Liver (tissue), 9 donors: Measurements from ENCODE around the gene LINGO3. TPM values are rescaled to one million over a fixed set of nuclear protein-coding genes. Genes with fewer than 3 reads are reported as not detected.

Experiments
- DNase-seq: peaks from one replicate; pipeline ENCODE4 v3.0.0-alpha.2; 2017; ENCODE audit warnings: low spot score
- H3K27ac ChIP-seq, 2 donors: one replicate each; pipeline ENCODE4 v1.7.0; 2013; ENCODE audit warnings: inconsistent platforms in 2 of 2, low read length in 2 of 2, control low read depth in 1 of 2, low read depth in 1 of 2, mild to moderate bottlenecking in 1 of 2
- H3K27me3 ChIP-seq, 4 donors: one replicate each; pipeline versions ENCODE4 v1.6.1 to v1.7.0; 2013; ENCODE audit warnings: low read length in 3 of 4, inconsistent platforms in 1 of 4, mild to moderate bottlenecking in 1 of 4, moderate library complexity in 1 of 4; ENCODE audit not compliant: control insufficient read depth in 4 of 4, insufficient read depth in 4 of 4
- H3K36me3 ChIP-seq, 4 donors: one replicate each; pipeline versions ENCODE4 v1.6.1 to v1.7.0; 2013; ENCODE audit warnings: low read length in 3 of 4, mild to moderate bottlenecking in 3 of 4, low read depth in 1 of 4, moderate library complexity in 1 of 4; ENCODE audit not compliant: control insufficient read depth in 4 of 4, insufficient read depth in 3 of 4
- H3K4me1 ChIP-seq, 4 donors: one replicate each; pipeline versions ENCODE4 v1.6.1 to v1.7.0; 2013; ENCODE audit warnings: low read length in 3 of 4, mild to moderate bottlenecking in 3 of 4, moderate library complexity in 1 of 4; ENCODE audit not compliant: control insufficient read depth in 4 of 4, insufficient read depth in 4 of 4
- H3K4me3 ChIP-seq, 3 donors: one replicate each; pipeline versions ENCODE4 v1.6.1 to v1.7.0; 2013; ENCODE audit warnings: low read length in 3 of 3, control low read depth in 1 of 3, low read depth in 1 of 3, mild to moderate bottlenecking in 1 of 3
- H3K9ac ChIP-seq, 2 donors: one replicate each; pipeline ENCODE4 v1.7.0; 2013; ENCODE audit warnings: low read length in 2 of 2, mild to moderate bottlenecking in 2 of 2, moderate library complexity in 2 of 2, control low read depth in 1 of 2, low read depth in 1 of 2
- H3K9me3 ChIP-seq, 4 donors: one replicate each; pipeline versions ENCODE4 v1.6.1 to v1.7.0; 2013; ENCODE audit warnings: low read length in 3 of 4; ENCODE audit not compliant: control insufficient read depth in 4 of 4
- FOXA2 ChIP-seq: IDR thresholded peaks from 2 replicates; pipeline ENCODE4 v1.6.1; 2016; ENCODE audit warnings: antibody characterized with exemption
- GABPA ChIP-seq, 2 donors: IDR thresholded peaks in 1 of 2; conservative IDR thresholded peaks in 1 of 2; 2 replicates each; pipeline ENCODE4 v1.6.1; 2016; ENCODE audit warnings: antibody characterized with exemption in 2 of 2, mild to moderate bottlenecking in 1 of 2, moderate library complexity in 1 of 2
- HNF4G ChIP-seq: IDR thresholded peaks from 2 replicates; pipeline ENCODE4 v1.6.1; 2016; ENCODE audit warnings: antibody characterized with exemption
- JUND ChIP-seq, 2 donors: IDR thresholded peaks; 2 replicates each; pipeline ENCODE4 v1.6.1; 2016; ENCODE audit warnings: antibody characterized with exemption in 2 of 2
- NR2F2 ChIP-seq: IDR thresholded peaks from 2 replicates; pipeline ENCODE4 v1.6.1; 2016; ENCODE audit warnings: antibody characterized with exemption
- RAD21 ChIP-seq, 2 donors: IDR thresholded peaks; 2 replicates each; pipeline ENCODE4 v1.6.1; 2016; ENCODE audit warnings: antibody characterized with exemption in 2 of 2, mild to moderate bottlenecking in 2 of 2
- RXRA ChIP-seq, 2 donors: IDR thresholded peaks; 2 replicates each; pipeline ENCODE4 v1.6.1; 2017 to 2018; ENCODE audit warnings: antibody characterized with exemption in 2 of 2, mild to moderate bottlenecking in 1 of 2
- SP1 ChIP-seq: IDR thresholded peaks from 2 replicates; pipeline ENCODE4 v1.6.1; 2018; ENCODE audit warnings: antibody characterized with exemption, mild to moderate bottlenecking
- YY1 ChIP-seq: IDR thresholded peaks from 2 replicates; pipeline ENCODE4 v1.6.1; 2016; ENCODE audit warnings: antibody characterized with exemption, mild to moderate bottlenecking
- WGBS: extraction: QIAGEN DNeasy Blood & Tissue Kit; methylation state at CpG from one replicate; pipeline ENCODE4 v1.1.7; 2013; 5-methylcytosine and 5-hydroxymethylcytosine counted together
- polyA plus RNA-seq, 2 donors: library from polyadenylated mRNA; stranded (reverse) in 1 of 2; unstranded in 1 of 2; fragments of 200-250 nt in 1 of 2; fragments of >200 nt in 1 of 2; fragmentation: Nextera tagmentation in 1 of 2; extraction: Ambion mirVana in 1 of 2; gene quantifications; one replicate each; pipeline versions ENCODE4 v1.2.1 to v1.2.3, GENCODE V29; 2013 to 2015
- total RNA-seq, 2 donors: library from RNA; depleted of rRNA; stranded (reverse); fragments of >200 nt; gene quantifications; one replicate each; pipeline ENCODE4 v1.2.3, GENCODE V29; 2014
- TF ChIP-seq, protein P1 (sequence below): IDR thresholded peaks from 2 replicates; pipeline ENCODE4 v1.6.1; 2016; ENCODE audit warnings: antibody characterized with exemption, mild to moderate bottlenecking
- TF ChIP-seq, protein P2 (sequence below): IDR thresholded peaks from 2 replicates; pipeline ENCODE4 v1.6.1; 2016; ENCODE audit warnings: antibody characterized with exemption
- TF ChIP-seq, protein P3 (sequence below): fragments of 150-350 bp; IDR thresholded peaks from 2 replicates; pipeline ENCODE4 v1.5.1; 2017; ENCODE audit warnings: improper control_type of control experiment, low read depth, low read length; ENCODE audit not compliant: missing input control
- TF ChIP-seq, protein P4 (sequence below): IDR thresholded peaks from 2 replicates; pipeline ENCODE4 v1.6.1; 2016; ENCODE audit warnings: antibody characterized with exemption
- donor health status: healthy.
- donor health status: healthy.
- donor health status: healthy.
- donor health status: healthy.
- donor health status: healthy.

Gene LINGO3
- total and polyA plus RNA-seq, 4 donors = 0.02 to 0.08 (median 0.07) TPM

DNA sequence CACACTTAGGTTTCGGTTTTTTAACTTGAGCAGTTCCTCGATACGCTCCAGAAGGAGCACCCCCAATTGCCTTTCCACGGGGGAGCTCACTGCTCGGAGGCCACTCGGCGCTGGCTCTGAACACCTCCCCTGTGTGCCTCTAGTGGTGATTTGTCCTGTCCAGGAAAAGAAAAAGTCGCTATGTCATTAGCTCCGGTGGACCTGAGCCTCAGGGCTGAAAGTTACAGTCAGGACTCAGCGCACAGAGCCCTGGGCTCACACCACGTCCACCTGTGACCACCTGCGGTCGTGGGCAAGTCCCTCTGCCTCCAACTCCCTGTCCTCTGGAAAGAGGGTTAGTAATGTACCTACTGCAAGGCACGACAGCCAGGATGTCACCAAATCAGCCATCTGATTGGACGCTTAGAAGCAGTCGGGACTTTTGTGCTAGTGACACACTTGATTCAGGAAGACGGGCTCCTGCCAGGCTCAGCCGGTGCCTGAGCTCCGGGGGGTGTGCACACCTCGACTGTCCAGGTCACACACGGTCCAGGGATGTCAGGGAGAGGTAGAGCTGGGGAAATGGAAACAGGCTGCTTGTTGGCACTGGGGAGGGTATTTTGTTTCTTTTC lies 48.2 kb upstream of the LINGO3 start:
- 85% methylated on average over 21 of the region's 21 CpGs for WGBS
- peaks cover 0 to 13% (median 7%) of the 10 kb centered on the region in 4 donors for H3K36me3 ChIP-seq
- no peak for DNase-seq

DNA sequence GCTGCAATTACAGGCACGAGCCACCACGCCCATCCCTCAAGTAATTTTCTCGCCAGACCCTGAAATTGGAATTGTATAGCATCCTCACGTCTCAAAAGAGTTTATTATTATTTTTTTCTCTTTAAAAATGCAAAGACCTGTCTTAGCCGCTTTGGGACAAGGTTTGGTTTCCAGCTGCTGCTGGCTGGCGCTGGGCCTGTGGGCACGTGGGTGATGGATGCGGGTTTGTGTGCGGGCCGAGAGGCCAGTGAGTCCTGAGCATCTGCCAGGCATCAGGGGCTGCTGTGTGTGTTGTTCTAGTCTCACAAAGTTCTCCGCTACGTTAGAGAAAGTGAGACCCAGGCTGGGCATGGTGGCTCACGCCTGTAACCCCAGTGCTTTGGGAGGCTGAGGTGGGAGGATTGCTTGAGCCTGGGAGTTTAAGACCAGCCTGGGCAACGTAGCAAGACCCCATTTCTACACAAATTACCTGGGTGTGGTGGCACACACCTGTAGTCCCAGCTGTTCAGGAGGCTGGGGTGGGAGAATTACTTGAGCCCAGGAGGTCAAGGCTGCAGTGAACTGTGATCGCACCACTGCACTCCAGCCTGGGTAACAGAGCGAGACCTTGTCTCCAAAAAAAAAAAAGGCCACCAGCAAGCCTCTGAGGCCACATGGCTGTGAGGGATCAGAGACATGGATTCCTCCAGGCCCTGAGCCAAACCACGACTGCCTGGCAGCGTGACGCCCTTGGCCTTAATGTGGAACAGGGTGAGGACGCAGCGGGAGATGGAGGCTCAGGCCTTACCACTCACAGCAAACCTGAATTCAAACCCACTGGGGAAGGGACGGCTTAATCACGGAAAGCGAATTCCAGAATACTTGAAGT lies 47.4 kb upstream of the LINGO3 start:
- Histone ChIP-seq H3K27me3 (no peaks in the 10 kb centered on the region), H3K4me1 (no peaks in the 10 kb centered on the region), H3K9me3 (no peaks in the 10 kb centered on the region), H3K36me3 (peaks cover 0 to 15% (median 10%) of the 10 kb centered on the region in 4 donors), H3K9ac (no peak overlapping the region), H3K4me3 (no peak overlapping the region), H3K27ac (no peak overlapping the region)
- 91% methylated on average over 24 of the region's 24 CpGs for WGBS
- DNase-seq = no peak
- no peak for TF ChIP-seq SP1
- TF ChIP-seq, protein P1, sequence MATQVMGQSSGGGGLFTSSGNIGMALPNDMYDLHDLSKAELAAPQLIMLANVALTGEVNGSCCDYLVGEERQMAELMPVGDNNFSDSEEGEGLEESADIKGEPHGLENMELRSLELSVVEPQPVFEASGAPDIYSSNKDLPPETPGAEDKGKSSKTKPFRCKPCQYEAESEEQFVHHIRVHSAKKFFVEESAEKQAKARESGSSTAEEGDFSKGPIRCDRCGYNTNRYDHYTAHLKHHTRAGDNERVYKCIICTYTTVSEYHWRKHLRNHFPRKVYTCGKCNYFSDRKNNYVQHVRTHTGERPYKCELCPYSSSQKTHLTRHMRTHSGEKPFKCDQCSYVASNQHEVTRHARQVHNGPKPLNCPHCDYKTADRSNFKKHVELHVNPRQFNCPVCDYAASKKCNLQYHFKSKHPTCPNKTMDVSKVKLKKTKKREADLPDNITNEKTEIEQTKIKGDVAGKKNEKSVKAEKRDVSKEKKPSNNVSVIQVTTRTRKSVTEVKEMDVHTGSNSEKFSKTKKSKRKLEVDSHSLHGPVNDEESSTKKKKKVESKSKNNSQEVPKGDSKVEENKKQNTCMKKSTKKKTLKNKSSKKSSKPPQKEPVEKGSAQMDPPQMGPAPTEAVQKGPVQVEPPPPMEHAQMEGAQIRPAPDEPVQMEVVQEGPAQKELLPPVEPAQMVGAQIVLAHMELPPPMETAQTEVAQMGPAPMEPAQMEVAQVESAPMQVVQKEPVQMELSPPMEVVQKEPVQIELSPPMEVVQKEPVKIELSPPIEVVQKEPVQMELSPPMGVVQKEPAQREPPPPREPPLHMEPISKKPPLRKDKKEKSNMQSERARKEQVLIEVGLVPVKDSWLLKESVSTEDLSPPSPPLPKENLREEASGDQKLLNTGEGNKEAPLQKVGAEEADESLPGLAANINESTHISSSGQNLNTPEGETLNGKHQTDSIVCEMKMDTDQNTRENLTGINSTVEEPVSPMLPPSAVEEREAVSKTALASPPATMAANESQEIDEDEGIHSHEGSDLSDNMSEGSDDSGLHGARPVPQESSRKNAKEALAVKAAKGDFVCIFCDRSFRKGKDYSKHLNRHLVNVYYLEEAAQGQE = no peak

More for the DNA sequence above, 48.2 kb upstream of the LINGO3 start:
- Histone ChIP-seq H3K27me3 (no peaks in the 10 kb centered on the region), H3K4me1 (no peaks in the 10 kb centered on the region), H3K27ac (no peak overlapping the region), H3K4me3 (no peak overlapping the region), H3K9ac (no peak overlapping the region), H3K9me3 (no peaks in the 10 kb centered on the region)
- no peak for TF ChIP-seq FOXA2
- TF ChIP-seq RAD21 (IDR thresholded peaks at IDR 0.05) = no peak
- TF ChIP-seq RXRA (IDR thresholded peaks at IDR 0.05) = no peak
- TF ChIP-seq, protein P2, sequence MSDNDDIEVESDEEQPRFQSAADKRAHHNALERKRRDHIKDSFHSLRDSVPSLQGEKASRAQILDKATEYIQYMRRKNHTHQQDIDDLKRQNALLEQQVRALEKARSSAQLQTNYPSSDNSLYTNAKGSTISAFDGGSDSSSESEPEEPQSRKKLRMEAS = no peak
- no peak for TF ChIP-seq NR2F2
- no peak for TF ChIP-seq JUND (IDR thresholded peaks at IDR 0.05)
- TF ChIP-seq GABPA (IDR thresholded peaks at IDR 0.05 in 1 of 2, conservative IDR thresholded peaks at IDR 0.05 in 1 of 2) = no peak
- TF ChIP-seq YY1 = no peak
- TF ChIP-seq SP1 = no peak
- TF ChIP-seq, protein P3, sequence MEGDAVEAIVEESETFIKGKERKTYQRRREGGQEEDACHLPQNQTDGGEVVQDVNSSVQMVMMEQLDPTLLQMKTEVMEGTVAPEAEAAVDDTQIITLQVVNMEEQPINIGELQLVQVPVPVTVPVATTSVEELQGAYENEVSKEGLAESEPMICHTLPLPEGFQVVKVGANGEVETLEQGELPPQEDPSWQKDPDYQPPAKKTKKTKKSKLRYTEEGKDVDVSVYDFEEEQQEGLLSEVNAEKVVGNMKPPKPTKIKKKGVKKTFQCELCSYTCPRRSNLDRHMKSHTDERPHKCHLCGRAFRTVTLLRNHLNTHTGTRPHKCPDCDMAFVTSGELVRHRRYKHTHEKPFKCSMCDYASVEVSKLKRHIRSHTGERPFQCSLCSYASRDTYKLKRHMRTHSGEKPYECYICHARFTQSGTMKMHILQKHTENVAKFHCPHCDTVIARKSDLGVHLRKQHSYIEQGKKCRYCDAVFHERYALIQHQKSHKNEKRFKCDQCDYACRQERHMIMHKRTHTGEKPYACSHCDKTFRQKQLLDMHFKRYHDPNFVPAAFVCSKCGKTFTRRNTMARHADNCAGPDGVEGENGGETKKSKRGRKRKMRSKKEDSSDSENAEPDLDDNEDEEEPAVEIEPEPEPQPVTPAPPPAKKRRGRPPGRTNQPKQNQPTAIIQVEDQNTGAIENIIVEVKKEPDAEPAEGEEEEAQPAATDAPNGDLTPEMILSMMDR = no peak
- TF ChIP-seq, protein P4, sequence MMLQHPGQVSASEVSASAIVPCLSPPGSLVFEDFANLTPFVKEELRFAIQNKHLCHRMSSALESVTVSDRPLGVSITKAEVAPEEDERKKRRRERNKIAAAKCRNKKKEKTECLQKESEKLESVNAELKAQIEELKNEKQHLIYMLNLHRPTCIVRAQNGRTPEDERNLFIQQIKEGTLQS = no peak
- no peak for TF ChIP-seq HNF4G
